ENCODE data around the gene SERPINB6. TPM values are rescaled to one million over a fixed set of nuclear protein-coding genes. Genes with fewer than 3 reads are reported as not detected.
A peak's percentile ranks its signal among the peaks of the same experiment; 100 is the strongest.

Gene SERPINB6
- total RNA-seq, 1 experiment from 2014 or later, result 39.0 TPM

DNA sequence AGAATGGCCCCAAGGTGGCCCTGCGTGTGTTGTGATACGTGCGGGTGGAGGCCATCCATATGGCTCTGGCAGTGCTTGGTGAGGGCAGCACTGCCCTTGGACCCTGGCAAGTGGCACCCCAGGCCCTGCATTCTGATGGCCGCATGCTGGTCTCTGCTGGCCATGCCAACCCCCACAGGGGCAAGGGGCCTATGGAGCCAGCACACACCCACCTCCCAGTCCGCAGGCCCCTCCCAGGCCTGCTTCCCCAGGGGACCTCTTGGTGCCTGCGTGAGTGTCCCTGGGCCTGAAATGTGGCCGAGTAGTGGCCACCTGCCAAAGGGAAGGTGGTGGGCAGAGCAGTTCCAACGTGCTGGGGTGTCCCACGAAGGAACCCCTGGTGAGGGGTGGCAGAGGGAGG is 45.9 kb upstream of the SERPINB6 start:
- no peak overlapping the region for H3K4ac ChIP-seq (ENCODE audit: low read depth, low read length)
- peaks cover 6 to 9% of the 10 kb centered on the region in 2 experiments for H3K9me3 Mint-ChIP-seq
- H4K20me1 ChIP-seq (ENCODE audit: control insufficient read depth, insufficient read depth, insufficient read length), result no peaks in the 10 kb centered on the region
- no peak overlapping the region for H3K27ac ChIP-seq (ENCODE audit: insufficient read length, low read depth, low read length)
- H4K91ac ChIP-seq (ENCODE audit: insufficient read length, low read depth, low read length), result no peak overlapping the region
- no peak overlapping the region for H3K14ac ChIP-seq (ENCODE audit: insufficient read depth, low read length)
- TF ChIP-seq, protein P1, sequence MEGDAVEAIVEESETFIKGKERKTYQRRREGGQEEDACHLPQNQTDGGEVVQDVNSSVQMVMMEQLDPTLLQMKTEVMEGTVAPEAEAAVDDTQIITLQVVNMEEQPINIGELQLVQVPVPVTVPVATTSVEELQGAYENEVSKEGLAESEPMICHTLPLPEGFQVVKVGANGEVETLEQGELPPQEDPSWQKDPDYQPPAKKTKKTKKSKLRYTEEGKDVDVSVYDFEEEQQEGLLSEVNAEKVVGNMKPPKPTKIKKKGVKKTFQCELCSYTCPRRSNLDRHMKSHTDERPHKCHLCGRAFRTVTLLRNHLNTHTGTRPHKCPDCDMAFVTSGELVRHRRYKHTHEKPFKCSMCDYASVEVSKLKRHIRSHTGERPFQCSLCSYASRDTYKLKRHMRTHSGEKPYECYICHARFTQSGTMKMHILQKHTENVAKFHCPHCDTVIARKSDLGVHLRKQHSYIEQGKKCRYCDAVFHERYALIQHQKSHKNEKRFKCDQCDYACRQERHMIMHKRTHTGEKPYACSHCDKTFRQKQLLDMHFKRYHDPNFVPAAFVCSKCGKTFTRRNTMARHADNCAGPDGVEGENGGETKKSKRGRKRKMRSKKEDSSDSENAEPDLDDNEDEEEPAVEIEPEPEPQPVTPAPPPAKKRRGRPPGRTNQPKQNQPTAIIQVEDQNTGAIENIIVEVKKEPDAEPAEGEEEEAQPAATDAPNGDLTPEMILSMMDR (conservative IDR thresholded peaks at IDR 0.05), result no peak
- H3K36me3 Mint-ChIP-seq (ENCODE audit: insufficient read depth in 1 of 3, low read depth in 3 of 3), result peaks cover 58 to 89% (median 73%) of the 10 kb centered on the region in 3 experiments
- peaks cover 4% of the 10 kb centered on the region for H3K9me3 ChIP-seq (ENCODE audit: control insufficient read depth, low read depth, low read length)
- no peak overlapping the region for H2BK20ac ChIP-seq (ENCODE audit: low read depth, low read length, poor library complexity, severe bottlenecking)
- no peak overlapping the region for H2BK15ac ChIP-seq (ENCODE audit: low read depth, low read length)
- no peaks in the 10 kb centered on the region for H3K4me1 ChIP-seq (ENCODE audit: insufficient read depth, low read length)
- H3K4me2 ChIP-seq (ENCODE audit: insufficient read depth, insufficient read length, low read length), result no peak overlapping the region
- no peak overlapping the region for H2BK12ac ChIP-seq (ENCODE audit: insufficient read length, low read depth, low read length)
- no peak overlapping the region for H3T11ph ChIP-seq (ENCODE audit: low read length)
- no peak for DNase-seq
- H3K4me3 Mint-ChIP-seq, result peak overlapping the region in 1 of 2 experiments; percentile 9; a peak in 1 of 5 replicates
- no peak overlapping the region for H4K5ac ChIP-seq (ENCODE audit: insufficient read length, low read depth, low read length)
- no peaks in the 10 kb centered on the region for H3K27me3 Mint-ChIP-seq (ENCODE audit: low read depth)
- H3K4me1 Mint-ChIP-seq, result peaks cover 3 to 5% of the 10 kb centered on the region in 2 experiments; a peak in 1 of 4 replicates
- H3K23me2 ChIP-seq (ENCODE audit: insufficient read length, low read depth, low read length, poor library complexity, severe bottlenecking), result no peaks in the 10 kb centered on the region
- no peaks in the 10 kb centered on the region for H3K79me1 ChIP-seq (ENCODE audit: insufficient read depth, low read depth, low read length, poor library complexity, severe bottlenecking)
- H3K18ac ChIP-seq (ENCODE audit: insufficient read length, low read depth, low read length), result no peak overlapping the region
- no peak overlapping the region for H2BK120ac ChIP-seq (ENCODE audit: low read depth, low read length, poor library complexity, severe bottlenecking)
- H2AFZ ChIP-seq (ENCODE audit: low read length), result no peak overlapping the region
- no peak overlapping the region for H2BK5ac ChIP-seq (ENCODE audit: insufficient read length, low read length)
- no peak overlapping the region for H4K8ac ChIP-seq (replicated peaks; ENCODE audit: insufficient read length, low read depth, low read length)
- H3K23ac ChIP-seq (ENCODE audit: insufficient read length, low read depth, low read length), result no peak overlapping the region
- H3K9ac ChIP-seq (ENCODE audit: extremely low read depth, insufficient read length, low read length), result no peak overlapping the region
- H3K27me3 ChIP-seq (ENCODE audit: insufficient read depth, low read length), result no peaks in the 10 kb centered on the region
- no peak overlapping the region for H2AK5ac ChIP-seq (ENCODE audit: insufficient read length, low read length)
- H3K56ac ChIP-seq (ENCODE audit: insufficient read length, low read depth, low read length), result no peak overlapping the region
- WGBS (ENCODE audit: extremely low coverage, insufficient read length, low lambda C conversion rate), result no CpG with 5 or more reads among the region's 9 CpGs
- H3K27ac Mint-ChIP-seq, result no peak overlapping the region
- H3K79me2 ChIP-seq (ENCODE audit: insufficient read depth, low read length), result no peaks in the 10 kb centered on the region

All from H9 (cell line).